Stimulated activated CD8-positive, alpha-beta memory T cell treated with anti-CD3 and anti-CD28 coated beads, Interleukin-15, amount 100 ng/mL, for 24 hours (primary cell): ENCODE data around the gene TAPBPL.
A peak's percentile ranks its signal among the peaks of the same experiment; 100 is the strongest.
"Not testable (repeated sequence)": the region's sequence is repeated elsewhere in the genome, so short reads cannot be mapped to it uniquely, and the experiment has no call there.

Experiments used
- DNase-seq: peaks from one replicate; pipeline ENCODE4 v3.0.0-alpha.2; 2020; ENCODE audit warnings: low read depth

The TAPBPL gene, protein sequence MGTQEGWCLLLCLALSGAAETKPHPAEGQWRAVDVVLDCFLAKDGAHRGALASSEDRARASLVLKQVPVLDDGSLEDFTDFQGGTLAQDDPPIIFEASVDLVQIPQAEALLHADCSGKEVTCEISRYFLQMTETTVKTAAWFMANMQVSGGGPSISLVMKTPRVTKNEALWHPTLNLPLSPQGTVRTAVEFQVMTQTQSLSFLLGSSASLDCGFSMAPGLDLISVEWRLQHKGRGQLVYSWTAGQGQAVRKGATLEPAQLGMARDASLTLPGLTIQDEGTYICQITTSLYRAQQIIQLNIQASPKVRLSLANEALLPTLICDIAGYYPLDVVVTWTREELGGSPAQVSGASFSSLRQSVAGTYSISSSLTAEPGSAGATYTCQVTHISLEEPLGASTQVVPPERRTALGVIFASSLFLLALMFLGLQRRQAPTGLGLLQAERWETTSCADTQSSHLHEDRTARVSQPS

DNA sequence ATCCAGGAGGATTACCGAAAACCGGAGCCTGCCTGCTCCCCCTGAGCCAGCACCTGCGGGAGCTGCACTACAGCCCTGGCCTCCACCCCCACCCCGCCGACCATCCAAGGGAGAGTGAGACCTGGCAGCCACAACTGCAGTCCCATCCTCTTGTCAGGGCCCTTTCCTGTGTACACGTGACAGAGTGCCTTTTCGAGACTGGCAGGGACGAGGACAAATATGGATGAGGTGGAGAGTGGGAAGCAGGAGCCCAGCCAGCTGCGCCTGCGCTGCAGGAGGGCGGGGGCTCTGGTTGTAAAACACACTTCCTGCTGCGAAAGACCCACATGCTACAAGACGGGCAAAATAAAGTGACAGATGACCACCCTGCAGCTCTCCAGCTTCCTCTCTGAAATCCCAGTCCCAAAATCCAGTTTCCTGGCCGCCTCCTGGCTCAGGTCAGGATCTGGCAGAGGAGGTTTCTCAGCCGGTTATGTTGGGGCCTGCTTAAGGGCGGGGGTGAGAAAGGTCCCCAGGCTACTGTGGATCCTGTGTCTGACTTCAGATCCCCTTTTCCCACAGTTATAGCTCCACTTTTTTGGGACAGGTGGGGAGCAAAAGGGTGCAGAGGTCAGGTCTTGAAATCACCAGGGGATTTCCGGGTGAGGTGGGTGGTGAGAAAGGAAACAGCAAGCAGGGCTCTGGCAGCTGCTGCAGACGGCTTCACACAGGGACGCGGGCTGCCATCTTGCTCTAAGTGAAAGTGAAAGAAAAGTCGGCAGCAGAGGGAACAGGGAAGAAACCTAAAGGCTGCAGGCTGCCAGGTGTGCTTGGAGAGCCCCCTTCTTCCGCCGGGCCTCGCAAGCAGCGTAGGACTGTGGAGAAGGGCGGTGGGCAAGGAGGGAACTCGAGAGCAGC lies at the start of gene TAPBPL:
Gene TAPBPL (plus strand): TSS at position 695 of the 897 bp plus-strand sequence. CDS start 207 bp downstream, outside the sequence.
- no peak for DNase-seq

DNA sequence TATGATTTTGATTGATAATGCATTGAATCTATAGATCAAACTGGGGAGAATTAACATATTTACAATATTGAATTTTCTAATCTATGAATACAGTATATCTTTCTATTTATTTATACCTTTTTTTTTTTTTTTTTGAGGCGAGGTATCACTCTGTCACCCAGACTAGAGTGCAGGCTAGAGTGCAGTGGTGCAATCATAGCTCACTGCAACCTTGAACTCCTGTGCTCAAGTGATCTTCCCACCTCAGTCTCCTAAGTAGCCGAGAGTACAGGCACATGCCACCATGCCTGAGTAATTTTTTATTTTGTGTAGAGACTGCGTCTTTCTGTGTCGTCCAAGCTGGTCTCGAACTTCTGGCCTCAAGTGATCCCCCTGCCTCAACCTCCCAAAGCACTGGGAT lies 47.5 kb upstream of the TAPBPL start:
- no peak for DNase-seq

DNA sequence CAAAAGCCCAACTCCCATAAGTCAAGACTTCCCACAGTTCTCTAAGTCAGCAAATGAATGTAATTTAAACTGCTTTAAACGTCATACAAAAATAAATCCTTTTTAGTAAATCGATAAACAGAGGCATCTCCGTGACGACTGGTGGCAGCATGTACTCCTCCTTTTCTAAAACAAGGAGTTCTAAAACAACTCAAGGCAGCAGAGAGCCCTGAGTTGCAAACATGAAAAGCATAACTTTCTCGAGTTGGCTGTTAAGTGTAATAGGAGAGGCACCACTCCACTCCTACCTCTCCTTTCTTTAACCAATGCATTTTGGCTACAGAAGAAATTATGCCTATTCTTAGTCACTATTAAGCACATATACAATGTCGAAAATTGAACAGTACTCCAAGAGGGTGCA lies 45.9 kb upstream of the TAPBPL start:
- no peak for DNase-seq

DNA sequence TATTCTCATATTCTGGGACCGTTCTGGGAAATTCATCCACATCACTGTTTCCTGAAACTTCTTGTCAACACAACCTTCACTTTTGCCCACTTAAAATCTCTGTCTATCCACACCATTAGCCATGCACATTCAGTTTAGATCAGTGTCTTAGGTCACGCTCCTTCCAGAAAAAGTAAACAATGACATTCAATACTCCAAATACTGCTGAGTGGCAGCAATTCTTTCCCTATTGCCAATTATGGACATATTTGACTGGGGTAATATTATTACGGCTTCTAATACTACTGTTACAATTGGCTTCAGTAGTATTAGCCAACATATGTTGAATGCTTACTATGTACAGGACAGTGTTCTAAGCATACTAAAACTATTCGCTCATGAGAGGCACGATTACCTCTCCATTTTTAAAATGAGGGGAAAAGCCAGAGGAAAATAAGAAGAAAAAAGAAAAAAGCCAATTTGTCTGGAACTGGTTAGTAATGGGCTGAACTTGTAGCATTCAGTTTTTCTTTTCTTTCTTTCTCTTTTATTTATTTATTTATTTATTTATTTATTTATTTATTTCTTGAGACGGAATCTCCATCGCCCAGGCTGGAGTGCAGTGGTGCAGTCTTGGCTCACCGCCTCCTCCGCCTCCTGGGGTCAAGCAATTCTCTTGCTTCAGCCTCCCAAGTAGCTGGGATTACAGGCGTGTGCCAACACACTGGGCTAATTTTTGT lies 44.4 kb upstream of the TAPBPL start:
- no peak for DNase-seq

DNA sequence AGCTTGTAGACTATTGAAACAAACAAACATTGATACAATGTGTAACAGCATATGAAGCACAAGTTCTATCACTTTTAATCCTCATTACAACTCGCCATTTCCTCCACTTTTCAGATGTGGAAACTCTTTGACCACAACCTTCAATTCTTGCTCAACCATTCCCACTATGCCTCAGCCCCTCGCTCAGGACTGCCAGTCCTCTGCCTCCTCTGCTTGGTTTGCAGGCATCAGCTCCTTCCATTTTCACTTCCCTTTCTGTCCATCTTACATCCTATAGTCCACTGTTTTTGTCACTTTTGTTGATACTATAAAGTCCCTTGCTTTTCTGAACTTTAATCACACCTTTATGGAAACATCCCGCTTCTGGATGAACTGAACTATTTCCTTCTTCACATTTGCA lies 35.2 kb upstream of the TAPBPL start:
- no peak for DNase-seq

DNA sequence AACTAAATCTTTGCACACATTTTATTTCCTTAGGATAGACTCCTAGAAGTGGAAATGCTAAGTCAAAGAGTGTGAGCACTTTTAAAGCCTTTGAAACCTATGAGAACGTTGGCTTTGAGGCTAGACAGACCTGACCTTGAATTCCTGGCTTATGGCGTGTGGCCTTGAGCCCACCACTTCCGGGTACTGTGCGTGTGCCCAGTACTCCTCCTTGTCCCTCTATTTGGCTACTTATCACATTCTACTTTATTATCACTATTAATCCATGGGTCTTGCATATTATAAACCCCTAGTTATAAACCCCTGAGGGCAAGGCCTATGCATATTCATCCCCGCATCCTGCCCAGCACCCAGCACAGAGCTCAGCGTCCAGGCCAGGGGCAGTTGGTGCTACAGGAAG lies 33.0 kb upstream of the TAPBPL start:
- DNase-seq = no peak

DNA sequence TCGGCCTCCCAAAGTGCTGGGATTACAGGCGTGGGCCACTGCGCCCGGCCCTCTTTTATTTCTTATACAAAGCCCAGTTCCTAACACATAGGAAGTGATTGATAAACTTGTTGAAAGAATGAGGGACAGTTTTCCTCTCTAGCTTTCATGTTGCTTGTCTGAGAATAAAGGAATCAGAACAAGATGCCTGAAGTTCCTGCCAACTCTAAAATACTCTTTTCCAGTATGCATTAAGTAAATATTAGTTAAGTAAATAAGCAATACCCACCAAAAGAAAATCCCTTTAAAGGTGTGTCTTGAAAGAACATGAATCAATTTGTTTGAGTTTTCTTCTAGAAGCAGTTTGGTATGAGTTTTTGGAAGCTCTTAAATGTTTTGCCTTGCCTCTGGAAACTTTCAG lies 31.5 kb upstream of the TAPBPL start:
- no peak for DNase-seq

DNA sequence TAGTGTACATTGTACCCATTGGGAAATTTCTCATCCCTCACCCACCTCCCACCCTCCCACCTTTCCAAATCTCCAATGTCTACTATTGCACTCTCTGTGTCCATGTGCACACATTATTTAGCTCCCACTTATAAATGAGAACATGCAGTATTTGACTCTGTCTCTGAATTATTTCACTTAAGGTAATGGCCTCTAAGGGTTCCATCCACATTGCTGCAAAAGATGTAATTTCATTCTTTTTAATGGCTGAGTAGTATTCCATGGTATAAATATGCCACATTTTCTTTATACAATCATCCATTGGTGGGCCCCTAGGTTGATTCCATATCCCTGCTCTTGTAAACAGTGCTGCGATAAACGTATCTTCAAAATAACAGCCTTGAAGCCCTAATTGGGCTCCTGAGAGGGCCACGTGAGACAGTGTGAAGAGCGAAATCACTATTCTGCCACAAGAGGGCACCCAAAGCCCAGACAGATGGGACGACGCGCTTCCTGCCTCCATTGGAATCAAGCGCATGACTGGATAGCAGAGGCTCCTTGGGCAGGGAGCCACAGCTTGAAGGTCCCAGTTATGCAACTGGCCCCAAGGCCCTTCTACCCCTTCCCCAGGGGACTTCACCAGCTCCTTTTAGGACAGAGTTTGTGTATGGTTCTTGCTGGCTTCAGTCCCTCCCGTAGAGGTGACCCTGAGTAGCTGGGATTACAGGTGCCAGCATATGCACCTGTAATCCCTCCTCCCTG lies 28.4 kb upstream of the TAPBPL start:
- DNase-seq = no peak

DNA sequence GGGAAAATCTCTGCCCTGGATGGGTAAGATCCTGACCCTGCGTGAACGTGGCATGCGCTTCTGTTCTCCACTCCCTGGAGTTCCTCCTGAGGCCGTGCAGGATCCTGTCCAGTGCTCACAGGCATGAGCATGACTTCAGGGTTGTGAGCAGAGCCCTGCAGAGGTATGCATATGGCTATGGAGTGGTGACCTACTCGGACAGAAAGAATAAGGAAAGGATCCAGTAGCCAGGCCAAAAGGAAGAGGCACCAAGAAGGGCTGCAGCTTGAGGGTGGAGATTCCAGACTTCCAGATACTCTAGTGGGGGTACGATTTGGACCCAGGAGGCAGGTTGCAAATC lies 27.9 kb upstream of the TAPBPL start:
- no peak for DNase-seq

DNA sequence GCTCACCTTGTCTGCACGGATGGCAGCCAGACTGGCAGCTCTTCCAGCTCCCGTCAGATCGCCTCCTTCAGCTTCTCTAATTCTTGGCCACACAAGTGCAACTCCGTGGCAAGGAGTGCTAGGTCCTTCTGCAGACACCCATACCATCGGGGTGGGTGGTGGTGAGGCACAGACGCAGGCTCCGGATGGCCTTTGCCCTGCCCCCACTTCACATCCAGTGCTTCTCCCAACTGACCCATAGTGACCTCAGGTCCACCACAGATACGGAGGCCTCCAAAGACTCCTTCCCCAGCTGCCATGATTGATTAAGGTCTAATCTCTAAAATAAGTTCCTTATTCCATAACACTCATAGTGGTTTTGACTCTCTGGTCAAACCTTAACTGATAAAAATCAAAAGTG lies 27.0 kb upstream of the TAPBPL start:
- DNase-seq = no peak

DNA sequence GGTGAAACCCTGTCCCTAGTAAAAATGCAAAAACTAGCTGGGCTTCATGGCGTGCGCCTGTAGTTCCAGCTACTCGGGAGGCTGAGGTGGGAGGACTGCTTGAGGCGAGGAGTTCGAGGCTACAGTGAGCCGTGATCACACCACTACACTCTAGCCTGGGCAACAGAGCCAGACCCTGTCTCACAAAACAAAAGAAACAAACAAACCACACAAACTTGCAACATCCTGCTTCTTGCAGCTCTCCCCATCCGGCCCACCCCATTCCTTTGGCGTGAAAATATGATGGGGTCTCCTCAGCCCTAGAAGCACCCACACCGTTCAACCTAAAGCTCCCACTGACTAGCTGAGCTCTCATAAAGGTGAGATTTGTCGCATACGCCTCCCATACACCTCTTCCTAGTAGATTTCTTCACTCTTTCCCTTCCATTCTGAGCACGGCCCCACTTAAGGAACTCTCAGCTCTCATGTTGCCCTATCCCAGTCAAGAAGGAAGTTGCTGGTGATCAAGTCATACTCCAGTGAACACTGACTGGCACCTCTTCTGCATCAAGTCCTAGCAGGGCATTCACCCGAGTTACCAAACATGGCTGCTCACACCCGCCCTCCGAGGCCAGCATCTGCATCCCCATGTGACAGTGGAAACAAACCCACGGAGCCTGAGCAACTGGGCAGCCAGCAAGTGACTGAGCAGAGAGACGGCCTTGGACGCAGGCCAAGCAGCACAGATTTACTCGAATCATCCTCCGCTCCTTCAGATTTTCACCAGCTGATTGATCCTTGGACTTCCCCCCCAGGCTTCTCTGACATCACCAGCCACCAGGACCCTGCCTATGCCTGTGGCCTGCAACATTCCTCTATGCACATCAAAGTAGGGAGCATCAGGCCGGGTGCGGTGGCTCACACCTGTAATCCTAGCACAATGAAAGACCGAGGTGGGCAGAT lies 26.0 kb upstream of the TAPBPL start:
- no peak for DNase-seq

DNA sequence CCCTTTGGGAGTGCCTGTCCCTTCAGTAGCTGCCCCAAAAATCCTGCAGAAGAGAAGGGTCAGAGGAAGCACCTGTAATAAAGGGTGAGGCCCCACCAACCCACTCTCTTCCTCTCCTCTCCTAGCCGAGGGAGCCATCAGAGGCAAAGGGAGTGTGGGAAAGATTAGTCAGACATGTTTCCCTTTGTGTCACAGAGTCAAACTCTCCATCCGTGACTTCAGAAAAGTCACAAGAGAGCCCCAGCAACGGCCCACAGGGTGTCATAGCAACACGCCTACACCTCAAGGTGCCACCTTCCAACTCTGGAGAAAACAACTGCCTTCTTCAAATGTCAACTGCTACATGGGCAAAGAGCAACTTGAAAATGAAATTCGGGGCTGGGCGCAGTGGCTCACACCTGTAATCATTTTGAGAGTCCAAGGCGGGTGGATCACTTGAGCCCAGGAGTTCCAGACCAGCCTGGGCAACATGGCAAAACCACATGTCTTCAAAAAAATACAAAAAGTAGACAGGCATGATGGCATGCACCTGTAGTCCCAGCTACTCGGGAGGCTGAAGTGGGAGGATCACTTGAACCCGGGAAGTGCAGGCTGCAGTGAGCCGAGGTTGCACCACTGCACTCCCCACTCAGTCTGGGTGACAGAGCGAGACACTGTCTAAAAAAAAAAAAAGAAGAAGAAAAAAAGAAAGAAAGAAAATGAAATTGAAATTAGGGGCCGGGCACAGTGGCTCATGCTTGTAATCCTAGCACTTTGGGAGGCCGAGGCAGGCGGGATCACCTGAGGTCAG lies 24.8 kb upstream of the TAPBPL start:
- DNase-seq = peak; percentile 66

DNA sequence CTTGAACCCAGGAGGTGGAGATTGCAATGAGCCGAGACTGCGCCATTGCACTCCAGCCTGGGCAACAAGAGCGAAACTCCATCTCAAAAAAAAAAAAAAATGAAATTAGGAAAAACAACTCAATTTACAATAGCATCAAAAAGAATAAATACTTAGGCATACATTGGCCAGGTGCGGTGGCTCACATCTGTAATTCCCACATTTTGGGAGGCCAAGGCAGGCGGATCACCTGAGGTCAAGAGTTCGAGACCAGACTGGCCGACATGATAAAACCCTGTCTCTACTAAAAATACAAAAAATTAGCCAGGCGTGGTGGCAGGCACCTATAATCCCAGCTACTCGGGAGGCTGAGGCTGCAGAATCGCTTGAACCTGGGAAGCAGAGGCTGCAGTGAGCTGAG lies 24.0 kb upstream of the TAPBPL start:
- not testable (repeated sequence) for DNase-seq

DNA sequence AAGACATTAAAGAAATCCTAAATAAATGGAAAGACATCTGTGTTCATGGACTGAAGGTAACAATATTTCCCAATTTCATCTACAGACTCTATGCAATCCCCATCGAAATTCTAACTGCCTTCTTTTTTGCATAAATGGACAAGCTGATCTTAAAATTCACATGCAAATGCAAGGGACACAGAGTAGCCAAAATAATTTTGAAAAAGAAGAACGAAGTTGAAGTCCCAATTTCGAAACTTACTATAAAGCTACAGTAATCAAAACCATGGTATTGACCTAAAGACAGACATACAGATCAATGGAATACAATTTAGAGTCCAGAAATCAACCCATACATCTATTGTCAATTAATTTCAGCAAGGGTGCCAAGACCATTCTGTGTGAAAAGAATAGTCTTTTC lies 23.5 kb upstream of the TAPBPL start:
- no peak for DNase-seq

DNA sequence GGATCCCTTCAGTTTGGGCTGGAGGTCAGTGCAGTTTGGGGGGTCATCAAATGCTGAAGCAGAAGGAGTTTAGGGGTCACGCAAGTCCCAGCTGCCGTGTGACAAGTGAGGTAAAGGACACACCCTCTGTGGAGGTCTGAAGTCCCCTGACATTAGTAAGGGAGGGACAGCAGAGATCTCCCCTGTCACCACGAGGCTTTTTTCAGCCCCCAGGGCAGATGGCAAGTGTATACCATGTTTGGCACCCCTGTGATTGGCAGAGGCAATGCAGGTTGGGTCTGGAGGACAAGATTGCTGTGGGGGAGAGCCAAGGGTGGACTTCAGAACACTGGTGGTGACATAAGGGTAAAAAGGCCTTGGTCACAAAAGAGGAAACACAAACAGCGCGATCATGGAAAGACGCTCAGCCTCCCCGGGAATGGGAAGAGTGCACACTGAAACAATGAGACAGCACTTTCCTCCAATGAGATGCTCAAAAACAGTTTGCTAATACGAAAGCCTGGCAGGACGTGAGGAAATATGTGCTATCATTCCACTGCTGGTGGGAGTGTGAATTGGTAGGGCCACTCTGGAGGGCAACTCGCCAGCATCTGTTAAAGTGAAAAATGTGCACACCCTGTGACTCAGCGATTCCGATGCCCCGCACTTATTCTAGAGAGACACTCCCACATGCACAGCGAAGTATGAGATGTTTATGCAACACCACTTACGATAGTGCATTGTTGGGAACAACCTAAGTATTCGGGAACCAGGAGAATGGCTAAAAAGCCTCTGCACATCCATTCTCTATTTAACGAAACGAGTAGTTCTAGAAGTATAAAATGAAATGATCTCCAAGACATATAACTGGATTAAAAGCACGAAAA lies 21.5 kb upstream of the TAPBPL start:
- DNase-seq = no peak

DNA sequence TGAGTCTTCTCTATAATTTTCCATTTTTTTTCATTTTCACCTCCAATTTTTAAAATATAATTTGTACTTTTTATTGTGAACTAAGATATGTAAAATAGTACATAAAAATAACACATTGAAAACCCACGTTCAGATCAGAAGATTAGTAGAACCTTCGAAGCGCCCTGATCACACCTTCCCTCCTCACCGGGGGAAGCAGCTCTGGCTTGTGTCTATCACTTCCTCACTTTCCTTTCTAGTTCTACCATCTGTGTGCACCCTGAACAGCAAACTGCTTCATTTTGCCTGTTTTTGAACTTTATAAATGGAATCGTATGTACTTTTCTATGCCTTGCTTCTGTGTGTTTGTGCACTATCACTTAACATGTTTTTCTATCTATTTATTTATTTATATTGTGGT lies 18.9 kb upstream of the TAPBPL start:
- DNase-seq = no peak

DNA sequence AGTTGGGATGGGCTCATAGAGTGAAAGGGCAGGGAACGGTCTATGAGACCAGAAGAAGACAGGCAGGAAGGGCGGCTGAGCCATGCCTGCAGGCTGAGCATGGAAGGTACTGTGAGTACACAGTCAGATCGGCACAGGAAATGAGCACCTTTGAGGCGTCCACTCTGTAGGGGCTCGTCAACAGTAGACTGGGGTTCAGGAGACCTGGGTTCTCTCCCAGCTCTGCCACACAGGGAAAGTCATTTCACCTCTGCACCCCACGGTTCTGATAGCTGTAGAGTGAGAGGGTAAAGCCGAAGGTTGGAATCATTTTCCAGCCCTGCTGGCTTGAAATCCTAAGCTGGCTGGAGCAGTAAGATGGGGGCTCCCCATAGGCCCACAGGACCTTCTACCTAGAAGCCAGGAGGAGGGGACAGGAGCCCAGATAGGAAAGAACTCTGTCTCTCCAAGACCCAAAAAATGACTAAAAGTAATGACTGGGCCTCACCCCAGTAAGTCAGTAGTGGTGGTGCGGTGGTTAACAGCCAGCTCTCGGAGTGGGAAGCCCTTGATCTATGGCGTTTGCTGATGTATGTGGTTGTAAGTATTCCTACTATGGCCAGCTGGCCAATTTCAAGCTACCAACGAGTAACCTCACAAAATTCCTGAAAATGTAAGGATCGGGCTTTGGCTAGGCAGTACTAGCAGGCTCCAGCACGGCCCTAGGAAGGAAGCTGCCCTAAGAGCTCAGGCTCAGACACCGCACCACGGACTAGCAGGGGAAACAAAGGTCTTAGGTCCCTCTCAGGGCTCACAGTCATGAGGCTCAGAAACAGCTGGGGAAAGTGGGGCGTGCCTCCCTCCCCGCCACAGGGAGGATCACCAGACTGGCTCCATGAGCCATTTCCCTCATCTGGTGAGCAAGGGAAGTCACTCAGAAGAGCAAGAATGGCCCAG lies 17.4 kb upstream of the TAPBPL start:
- DNase-seq = no peak
